ENCODE data around the gene EBI3. TPM values are rescaled to one million over a fixed set of nuclear protein-coding genes. Genes with fewer than 3 reads are reported as not detected.

Gene EBI3
- total RNA-seq, 1 donor from 2014 or later = not detected

GRCh38 chr19:4278419-4279266 lies 49.3 kb downstream of the EBI3 start, which contains the start of gene SHD:
Gene SHD, plus strand, starts transcription at chr19:4279266. Its CDS starts 798 bp downstream, at chr19:4280064.
- Histone ChIP-seq H3K4me3 (peak within 1 kb of the TSS; percentile 67), H3K4me1 (peaks cover 12% of the 10 kb centered on the region), H3F3A (ENCODE audit: low read depth) (peaks cover 22% of the 10 kb centered on the region), H4K20me1 (ENCODE audit: low read depth) (no peaks in the 10 kb centered on the region), H3K79me2 (ENCODE audit: low read depth) (no peaks in the 10 kb centered on the region), H3K9me3 (ENCODE audit: low read depth) (no peaks in the 10 kb centered on the region), H3K36me3 (no peaks in the 10 kb centered on the region), H3K27me3 (peaks cover 69% of the 10 kb centered on the region), H3K9ac (no peak within 1 kb of the TSS), H2AFZ (replicated peaks) (peak within 1 kb of the TSS; percentile 72), H3K4me2 (peak within 1 kb of the TSS; percentile 98), H3K27ac (no peak within 1 kb of the TSS)
- Mint-ChIP-seq H3K27me3 (ENCODE audit: insufficient read depth, low read depth) (peaks cover 28% of the 10 kb centered on the region), H3K4me3 (peak within 1 kb of the TSS; percentile 86), H3K27ac (no peak within 1 kb of the TSS), H3K9me3 (no peaks in the 10 kb centered on the region), H3K36me3 (no peaks in the 10 kb centered on the region), H3K4me1 (peaks cover 13% of the 10 kb centered on the region)
- DNase-seq (ENCODE audit: low spot score) = peak; percentile 64
- no peak for TF ChIP-seq EZH2 (IDR thresholded peaks at IDR 0.05)
- TF ChIP-seq, protein P1, sequence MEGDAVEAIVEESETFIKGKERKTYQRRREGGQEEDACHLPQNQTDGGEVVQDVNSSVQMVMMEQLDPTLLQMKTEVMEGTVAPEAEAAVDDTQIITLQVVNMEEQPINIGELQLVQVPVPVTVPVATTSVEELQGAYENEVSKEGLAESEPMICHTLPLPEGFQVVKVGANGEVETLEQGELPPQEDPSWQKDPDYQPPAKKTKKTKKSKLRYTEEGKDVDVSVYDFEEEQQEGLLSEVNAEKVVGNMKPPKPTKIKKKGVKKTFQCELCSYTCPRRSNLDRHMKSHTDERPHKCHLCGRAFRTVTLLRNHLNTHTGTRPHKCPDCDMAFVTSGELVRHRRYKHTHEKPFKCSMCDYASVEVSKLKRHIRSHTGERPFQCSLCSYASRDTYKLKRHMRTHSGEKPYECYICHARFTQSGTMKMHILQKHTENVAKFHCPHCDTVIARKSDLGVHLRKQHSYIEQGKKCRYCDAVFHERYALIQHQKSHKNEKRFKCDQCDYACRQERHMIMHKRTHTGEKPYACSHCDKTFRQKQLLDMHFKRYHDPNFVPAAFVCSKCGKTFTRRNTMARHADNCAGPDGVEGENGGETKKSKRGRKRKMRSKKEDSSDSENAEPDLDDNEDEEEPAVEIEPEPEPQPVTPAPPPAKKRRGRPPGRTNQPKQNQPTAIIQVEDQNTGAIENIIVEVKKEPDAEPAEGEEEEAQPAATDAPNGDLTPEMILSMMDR (IDR thresholded peaks at IDR 0.05) = no peak
- no peak for TF ChIP-seq EZH2phosphoT487 (IDR thresholded peaks at IDR 0.05)

- H3K4me3 ChIP-seq = peak overlapping the region; percentile 67
- DNase-seq (ENCODE audit: low spot score) = peak; percentile 66
- TF ChIP-seq EZH2phosphoT487 (IDR thresholded peaks at IDR 0.05) (no peak), EZH2 (IDR thresholded peaks at IDR 0.05) (no peak)
- TF ChIP-seq, protein P1 (IDR thresholded peaks at IDR 0.05) = no peak
- H3K9me3 ChIP-seq (ENCODE audit: low read depth) = no peaks in the 10 kb centered on the region
- peaks cover 28% of the 10 kb centered on the region for H3F3A ChIP-seq (ENCODE audit: low read depth)
- H3K4me2 ChIP-seq = peak overlapping the region; percentile 98
- Mint-ChIP-seq H3K4me1 (peaks cover 13% of the 10 kb centered on the region), H3K27me3 (ENCODE audit: insufficient read depth, low read depth) (peaks cover 28% of the 10 kb centered on the region), H3K27ac (no peak overlapping the region), H3K36me3 (no peaks in the 10 kb centered on the region), H3K9me3 (no peaks in the 10 kb centered on the region), H3K4me3 (peak overlapping the region; percentile 43)
- H2AFZ ChIP-seq (replicated peaks) = peak overlapping the region; percentile 72
- no peaks in the 10 kb centered on the region for H3K36me3 ChIP-seq
- H3K27ac ChIP-seq = no peak overlapping the region
- H3K79me2 ChIP-seq (ENCODE audit: low read depth) = no peaks in the 10 kb centered on the region
- H4K20me1 ChIP-seq (ENCODE audit: low read depth) = no peaks in the 10 kb centered on the region
- peaks cover 75% of the 10 kb centered on the region for H3K27me3 ChIP-seq
- H3K4me1 ChIP-seq = peaks cover 12% of the 10 kb centered on the region
- H3K9ac ChIP-seq = no peak overlapping the region
These were observed 49.9 kb downstream of the EBI3 start for GRCh38 chr19:4279267-4279529.

- Histone ChIP-seq H3K4me1 (peaks cover 12% of the 10 kb centered on the region), H3K9ac (no peak overlapping the region), H4K20me1 (ENCODE audit: low read depth) (no peaks in the 10 kb centered on the region), H2AFZ (replicated peaks) (peak overlapping the region; percentile 72), H3K27me3 (peaks cover 81% of the 10 kb centered on the region), H3K27ac (no peak overlapping the region), H3K4me2 (peak overlapping the region; percentile 98), H3K4me3 (peak overlapping the region; percentile 67), H3K9me3 (ENCODE audit: low read depth) (no peaks in the 10 kb centered on the region), H3K79me2 (ENCODE audit: low read depth) (no peaks in the 10 kb centered on the region), H3F3A (ENCODE audit: low read depth) (peaks cover 28% of the 10 kb centered on the region), H3K36me3 (no peaks in the 10 kb centered on the region)
- H3K27me3 Mint-ChIP-seq (ENCODE audit: insufficient read depth, low read depth) = peaks cover 32% of the 10 kb centered on the region
- H3K9me3 Mint-ChIP-seq = no peaks in the 10 kb centered on the region
- no peak overlapping the region for H3K27ac Mint-ChIP-seq
- H3K4me3 Mint-ChIP-seq = peak overlapping the region; percentile 86
- DNase-seq (ENCODE audit: low spot score) = peak; percentile 27
- peaks cover 18% of the 10 kb centered on the region for H3K4me1 Mint-ChIP-seq
- TF ChIP-seq EZH2 (IDR thresholded peaks at IDR 0.05) (peak; percentile 83), EZH2phosphoT487 (IDR thresholded peaks at IDR 0.05) (peak; percentile 79)
- TF ChIP-seq, protein P1 (IDR thresholded peaks at IDR 0.05) = peak; percentile 14
- H3K36me3 Mint-ChIP-seq = no peaks in the 10 kb centered on the region
These were observed 50.5 kb downstream of the EBI3 start for GRCh38 chr19:4279530-4280422.

All from neural progenitor cell (in vitro differentiated cells).